ENCODE measurements around the gene A2M. TPM values are rescaled to one million over a fixed set of nuclear protein-coding genes. Genes with fewer than 3 reads are reported as not detected.

The A2M gene
- total RNA-seq, 1 experiment from 2014 or later: 1.2 TPM

GRCh38 chr12:9071969-9072368, 43.8 kb downstream of the A2M start:
- Histone ChIP-seq H2BK20ac (ENCODE audit: low read depth, low read length, poor library complexity, severe bottlenecking) (no peak overlapping the region), H2BK5ac (ENCODE audit: insufficient read length, low read length) (no peak overlapping the region), H2AK5ac (ENCODE audit: insufficient read length, low read length) (no peak overlapping the region), H3K79me2 (ENCODE audit: insufficient read depth, low read length) (no peaks in the 10 kb centered on the region), H2BK15ac (ENCODE audit: low read depth, low read length) (no peak overlapping the region), H3K4me2 (ENCODE audit: insufficient read depth, insufficient read length, low read length) (no peak overlapping the region), H3K27ac (ENCODE audit: insufficient read length, low read depth, low read length) (no peak overlapping the region), H2AFZ (ENCODE audit: low read length) (no peak overlapping the region), H4K20me1 (ENCODE audit: control insufficient read depth, insufficient read depth, insufficient read length) (no peaks in the 10 kb centered on the region), H3K4ac (ENCODE audit: low read depth, low read length) (no peak overlapping the region), H2BK120ac (ENCODE audit: low read depth, low read length, poor library complexity, severe bottlenecking) (no peak overlapping the region), H3K9ac (ENCODE audit: extremely low read depth, insufficient read length, low read length) (no peak overlapping the region), H3K23ac (ENCODE audit: insufficient read length, low read depth, low read length) (no peak overlapping the region), H3K27me3 (ENCODE audit: insufficient read depth, low read length) (no peaks in the 10 kb centered on the region), H3K79me1 (ENCODE audit: insufficient read depth, low read depth, low read length, poor library complexity, severe bottlenecking) (no peaks in the 10 kb centered on the region), H4K91ac (ENCODE audit: insufficient read length, low read depth, low read length) (no peak overlapping the region), H3K23me2 (ENCODE audit: insufficient read length, low read depth, low read length, poor library complexity, severe bottlenecking) (no peaks in the 10 kb centered on the region), H3K4me1 (ENCODE audit: insufficient read depth, low read length) (no peaks in the 10 kb centered on the region), H3T11ph (ENCODE audit: low read length) (no peak overlapping the region), H3K56ac (ENCODE audit: insufficient read length, low read depth, low read length) (no peak overlapping the region), H2BK12ac (ENCODE audit: insufficient read length, low read depth, low read length) (no peak overlapping the region), H3K9me3 (ENCODE audit: control insufficient read depth, low read depth, low read length) (no peaks in the 10 kb centered on the region), H3K14ac (ENCODE audit: insufficient read depth, low read length) (no peak overlapping the region), H4K8ac (replicated peaks; ENCODE audit: insufficient read length, low read depth, low read length) (no peak overlapping the region), H3K18ac (ENCODE audit: insufficient read length, low read depth, low read length) (no peak overlapping the region), H4K5ac (ENCODE audit: insufficient read length, low read depth, low read length) (no peak overlapping the region)
- Mint-ChIP-seq H3K4me1 (no peaks in the 10 kb centered on the region), H3K27ac (no peak overlapping the region), H3K9me3 (no peaks in the 10 kb centered on the region), H3K4me3 (no peak overlapping the region), H3K27me3 (ENCODE audit: low read depth) (peaks cover 2% of the 10 kb centered on the region), H3K36me3 (ENCODE audit: insufficient read depth in 1 of 3, low read depth in 3 of 3) (no peaks in the 10 kb centered on the region)
- WGBS (ENCODE audit: extremely low coverage, insufficient read length, low lambda C conversion rate): no CpG with 5 or more reads among the region's 1 CpG
- TF ChIP-seq CTCF (conservative IDR thresholded peaks at IDR 0.05): no peak
- no peak for DNase-seq

All from H9 (cell line).